ENCODE measurements around the gene IRS4.
A peak's percentile ranks its signal among the peaks of the same experiment; 100 is the strongest.

IRS4 gene

DNA sequence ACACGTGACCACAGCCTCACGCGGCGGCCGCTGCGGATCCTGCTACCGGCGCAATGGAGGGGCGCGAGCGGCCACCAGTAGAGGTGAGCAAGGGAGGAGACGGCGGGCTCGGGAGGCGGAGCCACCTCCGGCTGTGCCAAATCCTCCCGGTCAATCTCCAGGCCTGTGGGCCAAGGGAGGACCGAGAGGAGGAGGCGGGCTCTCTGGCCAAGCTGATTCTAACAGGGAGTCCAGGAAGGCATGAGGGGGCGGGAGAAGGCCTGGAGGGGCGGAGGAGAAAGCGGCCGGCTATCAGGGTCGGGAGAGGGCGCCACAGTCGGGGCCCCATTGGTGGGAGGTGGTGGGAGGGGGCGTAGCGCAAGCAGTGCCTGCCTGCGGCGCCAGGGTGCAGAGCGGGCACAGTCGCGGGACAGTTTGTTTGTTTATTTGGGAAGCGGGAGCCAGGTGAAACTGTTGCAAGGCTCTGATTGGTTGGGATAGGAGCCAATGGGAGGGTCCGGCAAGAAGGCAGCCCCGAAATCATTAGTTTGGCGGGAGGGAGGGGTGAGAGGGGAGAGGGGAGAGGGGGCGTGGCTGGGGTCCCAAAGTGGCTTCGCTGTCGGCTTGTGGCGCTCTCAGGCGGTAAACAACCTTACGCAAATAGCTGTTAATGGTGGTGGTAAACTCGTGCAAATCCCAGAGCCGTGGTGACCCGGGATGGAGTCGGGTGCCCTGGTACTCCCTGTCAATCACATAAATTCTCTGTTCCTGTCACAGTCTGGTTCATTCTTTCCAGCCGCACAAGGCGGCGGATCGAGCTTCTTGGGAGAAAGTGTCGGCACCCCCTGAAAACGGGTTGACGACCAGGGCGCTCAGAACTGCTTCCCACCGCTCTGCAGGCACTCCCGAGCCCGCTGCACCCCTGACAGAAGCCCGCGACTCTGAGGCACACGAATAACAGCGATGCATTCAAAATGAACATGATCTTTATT is at the start of gene IRS4:
Gene IRS4 (minus strand): TSS at position 55 of the 971 bp plus-strand sequence.
- DNase-seq (ENCODE audit: low read depth) = peak; percentile 4
- TF ChIP-seq CTCF (conservative IDR thresholded peaks at IDR 0.05; ENCODE audit: low read depth, low read length) = peak; percentile 7
- peak within 1 kb of the TSS; percentile 41 for H3K4me3 ChIP-seq (ENCODE audit: low read depth, low read length)

GRCh38 chrX:108772549-108772948 is 36.2 kb upstream of the IRS4 start:
- DNase-seq (ENCODE audit: low read depth) = no peak
- H3K4me3 ChIP-seq (ENCODE audit: low read depth, low read length) = no peak overlapping the region
- no peak for TF ChIP-seq CTCF (conservative IDR thresholded peaks at IDR 0.05; ENCODE audit: low read depth, low read length)

- no peak for DNase-seq (ENCODE audit: low read depth)
- no peak overlapping the region for H3K4me3 ChIP-seq (ENCODE audit: low read depth, low read length)
- no peak for TF ChIP-seq CTCF (conservative IDR thresholded peaks at IDR 0.05; ENCODE audit: low read depth, low read length)
Measured at GRCh38 chrX:108763559-108763958, 27.2 kb upstream of the IRS4 start.

DNA sequence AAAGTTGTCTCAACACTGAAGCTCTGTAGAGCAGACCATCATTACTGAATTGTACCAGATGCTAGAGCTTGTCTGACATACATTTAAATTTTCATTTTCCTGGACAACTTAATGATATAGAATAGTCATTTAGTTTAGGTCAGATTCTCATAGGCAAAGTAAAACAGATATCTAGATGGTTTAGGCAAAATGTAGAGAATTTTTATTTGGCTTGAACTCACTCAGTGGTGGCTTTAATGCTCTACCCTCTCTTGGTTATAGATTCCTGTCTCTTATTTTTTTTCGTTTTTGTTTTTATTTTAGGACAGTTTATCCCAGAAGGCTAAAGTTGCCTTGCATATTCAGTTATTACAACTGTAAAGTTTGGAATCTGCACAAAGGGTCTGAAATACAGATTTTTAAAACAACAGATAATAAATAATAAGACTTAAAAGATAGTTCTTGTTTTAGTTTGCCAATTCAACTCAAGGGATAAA is 4.0 kb upstream of the IRS4 start:
- no peak overlapping the region for H3K4me3 ChIP-seq (ENCODE audit: low read depth, low read length)
- no peak for TF ChIP-seq CTCF (conservative IDR thresholded peaks at IDR 0.05; ENCODE audit: low read depth, low read length)
- no peak for DNase-seq (ENCODE audit: low read depth)

GRCh38 chrX:108737754-108738153 is 1.4 kb upstream of the IRS4 start:
- no peak for TF ChIP-seq CTCF (conservative IDR thresholded peaks at IDR 0.05; ENCODE audit: low read depth, low read length)
- DNase-seq (ENCODE audit: low read depth) = no peak
- no peak overlapping the region for H3K4me3 ChIP-seq (ENCODE audit: low read depth, low read length)

DNA sequence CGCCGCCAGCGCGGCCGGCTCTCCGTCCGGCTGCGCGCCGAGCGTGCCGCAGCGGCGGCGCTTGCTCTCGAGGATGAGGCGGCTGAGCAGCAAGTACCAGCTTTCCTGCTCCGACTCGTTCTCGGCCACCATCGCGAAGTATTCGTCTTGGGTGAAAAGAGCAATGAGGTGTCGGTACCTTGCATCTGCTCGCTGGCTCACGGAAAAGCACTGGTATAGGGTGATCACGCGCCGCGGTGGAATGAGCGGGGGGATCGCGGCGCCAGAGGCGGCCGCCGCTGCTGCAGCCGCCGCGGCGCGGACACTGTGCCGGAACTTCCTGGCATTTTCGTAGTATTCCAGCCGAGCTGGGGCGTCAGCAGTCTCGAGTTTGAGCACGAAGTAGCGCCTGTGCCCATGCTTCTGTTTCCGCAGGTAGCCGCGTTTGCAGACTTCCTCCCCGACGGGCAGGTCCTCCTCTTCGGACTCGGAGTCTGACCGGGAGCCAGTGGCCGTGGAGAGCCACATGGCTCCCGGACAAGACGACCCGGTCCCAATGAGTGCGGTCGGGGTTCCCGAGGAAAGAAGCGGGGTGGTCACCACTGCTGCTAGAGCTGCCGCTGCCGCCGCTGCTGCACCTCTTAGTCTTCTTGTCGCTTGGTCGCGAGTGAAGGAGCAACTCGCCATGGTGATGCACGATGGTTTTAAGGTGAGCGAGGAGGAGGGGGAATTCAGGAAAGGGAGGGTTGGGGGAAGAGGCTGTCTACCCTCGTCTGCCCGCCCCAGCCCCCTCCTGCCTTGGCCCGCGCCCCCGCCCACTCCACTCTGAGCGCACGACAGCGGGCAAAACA is 469 bp downstream of the IRS4 start:
- DNase-seq (ENCODE audit: low read depth) = peak; percentile 4
- no peak for TF ChIP-seq CTCF (conservative IDR thresholded peaks at IDR 0.05; ENCODE audit: low read depth, low read length)
- H3K4me3 ChIP-seq (ENCODE audit: low read depth, low read length) = peak overlapping the region; percentile 41

Measured in choroid plexus epithelial cell (primary cell).